Gastroesophageal sphincter (tissue), 3 donors: ENCODE results near the gene CFDP1.
A peak's percentile ranks its signal among the peaks of the same experiment; 100 is the strongest.

Experiments used
- CTCF ChIP-seq, 4 experiments: fragments of 200-600 bp in 2 of 4; fragments of 450-650 bp in 2 of 4; sonication (generic) in 1 of 4; IDR thresholded peaks; one replicate each; pipeline ENCODE4 v1.5.1; 2017 to 2019; ENCODE audit warnings: antibody characterized with exemption in 4 of 4, mild to moderate bottlenecking in 2 of 4, moderate library complexity in 2 of 4
- POLR2A ChIP-seq, 2 donors: fragments of 450-650 bp; IDR thresholded peaks; one replicate each; pipeline ENCODE4 v1.6.1; 2017; ENCODE audit warnings: antibody characterized with exemption in 2 of 2, mild to moderate bottlenecking in 2 of 2, moderate library complexity in 1 of 2
- POLR2AphosphoS5 ChIP-seq: sonication (generic); formaldehyde crosslinking; IDR thresholded peaks from one replicate; pipeline ENCODE4 v1.6.1; 2017; ENCODE audit warnings: antibody characterized with exemption

GRCh38 chr16:75244844-75245758 is 188.2 kb downstream of the CFDP1 start:
- TF ChIP-seq POLR2AphosphoS5 (peak; percentile 69), CTCF (IDR thresholded peaks at IDR 0.05) (no peak), POLR2A (IDR thresholded peaks at IDR 0.05) (no peak)
